Memory B cell (primary cell): ENCODE results near the gene KIF26B.

Experiments
- ATAC-seq: fragments of 150-1000 bp; cut with Tn5 transposase; 2 replicates; pipeline ENCODE4 v1.10.0; 2021; ENCODE audit warnings: low read depth, mild to moderate bottlenecking, moderate library complexity
- DNase-seq, 2 donors: peaks; one replicate each; pipeline ENCODE4 v3.0.0; 2022; ENCODE audit warnings: low spot score in 2 of 2
- H3K27ac Mint-ChIP-seq: one replicate; pipeline ENCODE4 v1.8.0; 2022; ENCODE audit warnings: mild to moderate bottlenecking, moderate library complexity, mixed read lengths
- H3K27me3 Mint-ChIP-seq: one replicate; pipeline ENCODE4 v1.8.0; 2022; ENCODE audit warnings: mixed read lengths
- H3K36me3 Mint-ChIP-seq: one replicate; pipeline ENCODE4 v1.8.0; 2022; ENCODE audit warnings: mild to moderate bottlenecking, mixed read lengths
- H3K4me1 Mint-ChIP-seq: one replicate; pipeline ENCODE4 v1.8.0; 2022; ENCODE audit warnings: mixed read lengths
- H3K4me3 Mint-ChIP-seq: one replicate; pipeline ENCODE4 v1.8.0; 2022; ENCODE audit warnings: mild to moderate bottlenecking, moderate library complexity, mixed read lengths
- H3K9me3 Mint-ChIP-seq: one replicate; pipeline ENCODE4 v1.8.0; 2022; ENCODE audit warnings: mixed read lengths

Gene KIF26B

DNA sequence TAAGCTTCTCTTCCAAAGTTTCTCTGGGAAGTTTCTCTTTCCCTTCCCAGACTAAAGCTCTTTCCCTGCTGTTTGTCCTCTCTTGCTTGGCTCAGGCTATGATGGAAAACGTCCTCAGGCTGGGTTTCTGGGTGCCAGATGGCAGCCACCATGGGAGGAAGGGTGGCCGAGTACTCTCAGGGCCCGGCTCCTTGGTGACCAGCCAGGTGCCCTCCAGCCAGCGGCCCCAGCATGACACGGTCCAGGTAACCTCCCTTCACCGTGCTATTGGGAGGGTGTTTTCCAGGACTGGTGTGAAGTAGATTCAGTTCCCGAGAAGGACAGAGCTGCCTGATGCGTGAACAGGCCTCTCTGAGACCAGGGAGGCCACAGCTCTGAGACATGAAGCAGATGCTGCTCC, 60.3 kb downstream of the KIF26B start:
- Mint-ChIP-seq H3K27ac (no peak overlapping the region), H3K4me3 (no peak overlapping the region), H3K36me3 (no peaks in the 10 kb centered on the region), H3K27me3 (peaks cover 1% of the 10 kb centered on the region), H3K9me3 (no peaks in the 10 kb centered on the region), H3K4me1 (no peaks in the 10 kb centered on the region)
- ATAC-seq (no peak), DNase-seq (no peak)

DNA sequence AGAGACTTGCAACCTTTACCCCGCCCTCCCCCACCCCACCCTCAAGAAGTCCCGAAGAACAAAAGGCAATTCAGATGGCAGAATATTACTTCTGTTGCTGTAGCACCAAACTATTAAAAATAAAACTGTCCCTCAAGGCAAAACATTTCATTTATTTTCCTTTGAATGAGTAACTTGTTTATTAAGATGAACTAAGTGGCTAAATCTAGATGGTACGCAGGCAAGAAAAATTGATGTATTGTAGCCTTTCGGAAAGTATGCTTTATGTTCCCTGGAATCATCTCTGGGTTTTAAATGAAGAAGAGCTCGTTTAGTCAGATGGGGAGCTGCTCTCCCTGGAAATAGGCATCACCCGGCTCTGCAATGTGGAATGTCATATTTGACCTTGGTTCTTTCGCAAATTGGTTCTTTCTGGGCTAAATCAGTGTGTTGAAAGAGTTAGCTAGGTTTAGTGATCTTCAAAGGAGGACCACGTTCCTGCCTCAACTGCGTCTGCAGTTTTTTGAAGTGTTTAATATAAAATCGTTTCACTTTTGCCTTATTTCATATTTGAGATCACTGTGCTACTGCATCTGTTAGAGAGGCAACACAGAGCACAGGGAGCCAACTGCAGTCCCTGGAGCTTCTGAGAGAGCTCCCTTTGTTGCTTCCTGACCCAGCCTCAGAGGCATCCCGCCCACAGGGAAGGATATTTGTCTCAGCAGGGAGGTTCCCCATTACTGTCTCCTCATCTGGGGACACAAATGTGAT, 61.8 kb downstream of the KIF26B start:
- H3K9me3 Mint-ChIP-seq: no peaks in the 10 kb centered on the region
- DNase-seq: no peak
- no peak for ATAC-seq
- H3K36me3 Mint-ChIP-seq: no peaks in the 10 kb centered on the region
- no peak overlapping the region for H3K27ac Mint-ChIP-seq
- no peaks in the 10 kb centered on the region for H3K4me1 Mint-ChIP-seq
- peaks cover 3% of the 10 kb centered on the region for H3K27me3 Mint-ChIP-seq
- H3K4me3 Mint-ChIP-seq: no peak overlapping the region

DNA sequence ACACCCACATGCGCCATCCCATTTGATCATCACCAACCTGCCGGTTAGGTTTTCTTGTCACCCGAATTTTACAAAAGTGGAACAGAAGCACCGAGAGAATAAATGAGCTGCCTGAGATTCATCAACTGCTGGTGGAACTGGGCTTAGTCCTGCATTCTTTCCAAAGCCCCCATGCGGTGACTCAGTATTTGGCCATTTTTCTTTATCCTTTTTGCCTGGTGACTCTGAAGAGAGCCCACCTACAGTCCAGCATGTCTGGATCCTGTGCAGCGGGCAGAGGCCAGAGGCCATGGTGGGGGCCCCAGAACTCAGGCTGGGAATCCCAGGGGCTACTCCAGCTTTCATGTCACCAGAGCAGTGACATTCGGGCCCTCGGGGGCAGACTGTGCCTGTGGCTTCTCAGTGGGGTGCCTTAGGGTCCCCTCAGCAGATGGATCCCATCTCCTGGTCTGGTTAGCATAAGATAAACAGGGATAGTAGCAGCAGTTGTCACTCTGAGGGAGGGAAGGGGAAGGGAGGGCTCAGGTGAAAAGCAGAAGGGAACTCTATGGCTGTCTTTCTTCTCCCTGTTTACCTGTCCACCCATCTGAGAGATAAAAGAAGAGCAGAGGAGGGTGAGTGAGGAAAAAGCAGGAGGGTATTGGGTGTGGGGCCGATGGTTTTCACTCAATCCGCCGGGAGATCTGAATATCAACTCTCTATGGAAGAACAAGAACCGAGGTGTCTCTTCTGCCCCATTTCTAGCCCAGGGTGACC, 63.2 kb downstream of the KIF26B start:
- ATAC-seq (no peak), DNase-seq (no peak)
- Mint-ChIP-seq H3K4me3 (no peak overlapping the region), H3K4me1 (no peaks in the 10 kb centered on the region), H3K27me3 (peaks cover 4% of the 10 kb centered on the region), H3K9me3 (no peaks in the 10 kb centered on the region), H3K36me3 (no peaks in the 10 kb centered on the region), H3K27ac (no peak overlapping the region)

DNA sequence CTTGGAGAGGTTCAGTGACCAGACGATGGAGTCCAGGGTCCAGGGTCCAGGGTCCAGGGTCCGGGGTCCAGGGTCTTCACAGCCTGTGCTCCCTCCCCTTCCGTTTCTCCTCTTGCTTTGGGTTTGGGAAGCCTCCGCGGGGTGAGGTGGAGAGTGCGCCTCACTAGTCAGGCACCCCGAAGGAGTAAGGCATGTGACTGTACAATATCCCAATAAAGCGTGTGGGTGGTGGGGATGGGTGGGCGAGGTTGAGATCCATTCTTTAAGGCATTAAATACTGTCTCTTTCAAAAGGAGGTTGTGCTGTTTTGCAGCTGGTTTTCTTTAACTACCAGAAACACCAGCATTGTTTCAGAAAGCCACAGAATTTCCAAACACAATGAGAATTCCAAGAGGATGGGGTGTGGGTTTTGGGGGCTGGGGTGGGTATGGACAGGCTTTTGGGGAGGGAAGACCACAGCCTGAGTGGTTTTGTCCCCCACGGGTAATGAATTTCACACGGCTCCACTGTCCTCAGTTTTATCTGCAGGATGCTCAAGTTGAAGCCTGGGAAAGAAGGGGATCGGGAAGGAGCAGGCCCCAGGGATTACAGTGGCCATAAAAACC, 65.7 kb downstream of the KIF26B start:
- H3K4me3 Mint-ChIP-seq: no peak overlapping the region
- DNase-seq: no peak
- peaks cover 3% of the 10 kb centered on the region for H3K27me3 Mint-ChIP-seq
- no peaks in the 10 kb centered on the region for H3K9me3 Mint-ChIP-seq
- H3K4me1 Mint-ChIP-seq: no peaks in the 10 kb centered on the region
- ATAC-seq: no peak
- no peak overlapping the region for H3K27ac Mint-ChIP-seq
- no peaks in the 10 kb centered on the region for H3K36me3 Mint-ChIP-seq

DNA sequence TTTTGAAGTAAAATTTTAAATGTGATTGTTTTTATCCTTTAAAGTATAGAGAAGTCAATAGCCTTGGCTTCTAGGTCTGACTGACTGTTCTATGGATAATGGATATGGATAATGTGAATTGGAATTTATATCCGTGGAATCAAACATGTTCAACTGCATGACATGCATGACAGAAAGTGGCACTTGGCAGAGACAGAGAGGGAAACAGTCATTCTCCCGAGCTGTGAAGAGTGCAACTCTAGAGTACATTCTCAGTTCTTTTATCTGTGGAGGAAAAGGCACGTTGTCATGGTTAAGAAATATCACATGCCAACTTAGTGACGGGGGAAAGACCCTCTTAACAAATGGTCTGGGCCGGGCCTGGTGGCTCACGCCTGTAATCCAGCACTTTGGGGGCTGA, 67.0 kb downstream of the KIF26B start:
- Mint-ChIP-seq H3K4me1 (no peaks in the 10 kb centered on the region), H3K9me3 (no peaks in the 10 kb centered on the region), H3K27ac (no peak overlapping the region), H3K27me3 (peaks cover 3% of the 10 kb centered on the region), H3K36me3 (no peaks in the 10 kb centered on the region), H3K4me3 (no peak overlapping the region)
- ATAC-seq: no peak
- DNase-seq: no peak

DNA sequence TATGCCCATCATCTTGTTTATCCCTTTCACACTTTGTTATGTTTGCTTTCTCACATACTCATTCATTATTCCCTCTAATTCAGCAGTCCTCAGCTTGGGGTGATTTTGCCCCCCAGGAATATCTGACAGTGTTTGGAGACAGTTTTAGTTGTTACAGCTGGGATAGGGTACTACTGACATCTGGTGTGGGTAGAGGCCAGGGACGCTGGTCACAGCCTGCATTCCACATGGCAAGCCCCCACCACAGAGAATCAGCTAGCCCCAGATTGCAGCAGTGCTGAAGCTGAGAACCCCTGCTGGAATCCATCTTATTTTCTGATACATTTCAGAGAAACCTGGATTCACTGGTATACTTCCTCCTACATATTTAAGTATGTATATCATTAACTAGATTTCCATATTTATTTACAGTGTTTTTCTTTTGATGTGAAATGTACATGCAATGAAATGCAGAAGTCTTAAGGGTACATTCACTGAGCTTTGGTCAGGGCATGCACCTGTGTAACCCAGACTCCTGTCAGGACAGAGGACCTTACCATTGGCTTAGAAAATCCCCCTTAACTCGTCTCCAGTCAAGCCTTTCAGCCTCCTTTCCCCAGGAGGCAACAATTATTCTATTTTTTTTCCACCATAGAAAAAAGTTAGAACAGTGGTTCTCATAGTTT, 68.3 kb downstream of the KIF26B start:
- no peak overlapping the region for H3K27ac Mint-ChIP-seq
- H3K27me3 Mint-ChIP-seq: peaks cover 4% of the 10 kb centered on the region
- H3K9me3 Mint-ChIP-seq: no peaks in the 10 kb centered on the region
- no peak overlapping the region for H3K4me3 Mint-ChIP-seq
- H3K4me1 Mint-ChIP-seq: no peaks in the 10 kb centered on the region
- ATAC-seq (no peak), DNase-seq (no peak)
- no peaks in the 10 kb centered on the region for H3K36me3 Mint-ChIP-seq

DNA sequence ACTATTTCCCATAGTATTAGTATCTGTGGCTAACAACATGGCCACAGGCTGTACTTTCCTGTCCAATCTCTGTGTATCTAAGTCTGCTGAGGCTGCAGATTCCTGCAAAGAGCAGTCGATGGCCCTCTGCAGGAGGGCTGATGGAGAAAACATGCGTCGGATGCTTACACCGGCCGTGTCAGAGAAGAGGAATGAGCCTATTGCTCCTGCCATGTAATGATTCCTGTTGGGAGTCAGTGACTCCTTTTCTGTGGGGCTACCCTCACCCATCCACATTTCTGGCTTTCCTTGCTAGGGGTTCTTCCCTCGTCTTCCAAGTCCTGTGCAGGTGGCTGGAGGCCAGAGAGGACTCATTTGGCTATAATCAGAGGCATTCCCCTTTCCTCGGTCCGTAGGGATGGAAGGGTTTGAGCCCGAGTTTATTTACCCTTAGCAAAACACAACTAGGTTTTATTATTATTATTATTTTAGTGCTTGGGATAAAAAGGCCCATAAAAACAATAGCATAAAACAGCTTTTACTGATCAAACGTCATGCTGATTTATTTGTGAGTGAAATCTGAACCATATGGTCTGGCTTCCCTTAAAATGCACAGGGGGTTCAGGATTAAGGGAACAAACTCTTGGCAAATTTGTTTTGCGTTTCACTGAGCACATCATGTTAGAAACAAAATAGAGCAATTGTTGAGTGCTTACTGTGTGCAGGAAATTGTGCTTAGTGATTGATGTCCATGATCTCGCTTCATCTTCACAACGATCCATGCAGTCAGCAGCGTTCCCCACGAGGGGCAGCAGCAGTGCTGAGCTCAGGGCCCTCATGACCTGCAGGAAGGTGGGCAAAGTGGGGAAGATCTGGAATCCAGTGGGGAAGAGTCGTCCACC, 70.8 kb downstream of the KIF26B start:
- H3K27me3 Mint-ChIP-seq: peaks cover 7% of the 10 kb centered on the region
- H3K9me3 Mint-ChIP-seq: no peaks in the 10 kb centered on the region
- DNase-seq (no peak), ATAC-seq (no peak)
- no peaks in the 10 kb centered on the region for H3K36me3 Mint-ChIP-seq
- H3K4me1 Mint-ChIP-seq: no peaks in the 10 kb centered on the region
- no peak overlapping the region for H3K27ac Mint-ChIP-seq
- no peak overlapping the region for H3K4me3 Mint-ChIP-seq

DNA sequence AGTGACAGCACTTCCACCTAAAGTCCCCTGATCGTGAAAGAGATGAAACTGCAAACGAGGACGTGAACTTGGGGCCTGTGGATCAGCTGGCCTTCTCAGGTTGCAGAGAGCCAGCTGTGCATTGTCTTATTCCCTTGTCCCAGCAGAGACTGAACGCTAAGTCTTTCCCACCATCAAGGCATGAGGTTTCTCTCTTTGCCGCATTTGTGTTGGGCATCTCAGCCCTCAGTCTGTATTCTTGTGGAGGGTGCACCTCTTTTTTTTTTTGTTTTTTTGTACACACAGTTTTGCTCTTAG, 71.4 kb downstream of the KIF26B start:
- H3K27ac Mint-ChIP-seq: no peak overlapping the region
- H3K4me3 Mint-ChIP-seq: no peak overlapping the region
- no peak for DNase-seq
- H3K4me1 Mint-ChIP-seq: no peaks in the 10 kb centered on the region
- no peaks in the 10 kb centered on the region for H3K36me3 Mint-ChIP-seq
- H3K9me3 Mint-ChIP-seq: no peaks in the 10 kb centered on the region
- ATAC-seq: no peak
- H3K27me3 Mint-ChIP-seq: peaks cover 7% of the 10 kb centered on the region

DNA sequence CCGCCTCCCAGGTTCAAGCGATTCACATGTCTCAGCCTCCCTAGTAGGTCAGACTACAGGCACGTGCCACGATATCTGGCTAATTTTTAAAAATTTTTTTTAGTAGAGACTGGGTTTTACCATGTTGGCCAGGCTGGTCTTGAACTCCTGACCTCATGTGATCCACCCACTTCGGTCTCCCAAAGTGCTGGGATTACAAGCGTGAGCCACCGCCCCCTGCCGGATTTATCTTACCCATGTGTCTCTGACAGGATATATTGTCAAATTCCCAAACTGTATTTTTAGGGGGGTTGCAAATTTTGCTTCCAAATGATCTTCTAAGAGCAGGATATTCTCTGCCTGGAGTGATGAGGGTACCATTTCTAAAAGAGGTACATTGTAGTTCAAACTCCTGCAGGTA, 74.3 kb downstream of the KIF26B start:
- Mint-ChIP-seq H3K4me1 (no peaks in the 10 kb centered on the region), H3K9me3 (no peaks in the 10 kb centered on the region), H3K36me3 (no peaks in the 10 kb centered on the region), H3K4me3 (no peak overlapping the region), H3K27ac (no peak overlapping the region), H3K27me3 (peaks cover 6% of the 10 kb centered on the region)
- DNase-seq (no peak), ATAC-seq (no peak)

DNA sequence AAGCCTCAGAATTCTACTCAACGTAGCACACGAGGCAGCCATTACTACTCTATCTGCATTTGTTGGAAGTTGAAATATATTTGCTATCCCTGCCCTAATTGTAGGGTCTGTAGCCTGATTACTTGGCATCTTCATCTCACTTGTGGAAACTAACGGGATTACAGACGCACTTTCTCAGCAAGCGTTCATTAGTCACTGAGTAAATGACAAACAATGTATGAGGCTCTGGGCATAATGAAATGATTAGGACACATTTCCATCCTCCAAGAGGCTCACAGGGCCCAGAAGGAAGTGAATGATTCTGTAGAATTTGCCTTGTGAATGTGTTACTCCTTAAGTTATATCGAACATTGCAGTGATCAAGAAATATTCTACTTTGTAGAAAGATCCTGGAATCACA, 78.1 kb downstream of the KIF26B start:
- H3K4me3 Mint-ChIP-seq: no peak overlapping the region

DNA sequence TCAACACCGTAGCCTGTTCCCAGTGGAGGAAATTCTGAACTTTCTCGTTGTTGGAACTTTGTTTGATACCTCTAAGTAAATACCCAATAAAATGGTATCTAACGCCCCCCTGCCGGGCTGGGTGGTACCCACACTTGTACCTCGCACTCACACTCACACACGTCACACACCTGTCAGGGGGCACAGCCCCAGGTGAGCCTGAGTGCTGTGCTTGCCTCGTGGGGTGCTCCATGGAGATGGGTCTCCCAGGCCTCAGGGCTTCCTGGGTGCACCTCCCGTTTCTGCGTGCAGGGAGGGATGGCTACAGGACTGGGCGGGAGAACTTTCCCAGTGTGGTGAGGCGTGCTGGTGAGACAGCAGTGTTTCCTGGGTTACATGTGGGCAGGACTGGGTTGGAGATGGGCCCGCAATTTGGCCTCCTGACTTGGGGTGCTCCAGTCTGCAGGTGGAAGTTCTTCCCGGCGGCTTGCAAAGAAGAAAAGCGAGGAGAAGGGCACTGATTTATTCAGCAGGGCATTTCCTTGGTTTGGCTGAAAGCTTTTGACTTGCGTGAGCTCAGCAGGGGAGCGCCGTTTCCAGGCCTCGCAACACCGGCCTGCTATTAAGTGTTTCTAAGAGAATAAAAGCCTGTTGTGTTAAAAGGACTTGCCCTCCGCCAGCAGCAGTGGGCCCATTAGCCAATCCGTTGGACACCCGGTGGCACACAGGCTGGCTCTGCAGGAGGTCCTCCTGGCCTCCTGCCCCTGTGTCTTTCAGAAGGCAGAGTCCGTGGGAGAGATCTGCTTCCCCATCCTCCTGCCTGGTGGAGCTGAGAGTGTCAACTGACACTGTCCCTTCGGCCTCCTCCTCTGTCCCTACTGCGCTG, 79.7 kb downstream of the KIF26B start:
- no peak for DNase-seq
- no peak overlapping the region for H3K27ac Mint-ChIP-seq
- ATAC-seq: no peak
- H3K4me1 Mint-ChIP-seq: no peaks in the 10 kb centered on the region
- H3K27me3 Mint-ChIP-seq: peaks cover 10% of the 10 kb centered on the region
- no peaks in the 10 kb centered on the region for H3K9me3 Mint-ChIP-seq
- no peaks in the 10 kb centered on the region for H3K36me3 Mint-ChIP-seq
- no peak overlapping the region for H3K4me3 Mint-ChIP-seq

More for the DNA sequence above, 78.1 kb downstream of the KIF26B start:
- Mint-ChIP-seq H3K27ac (no peak overlapping the region), H3K4me1 (no peaks in the 10 kb centered on the region), H3K9me3 (no peaks in the 10 kb centered on the region), H3K36me3 (no peaks in the 10 kb centered on the region), H3K27me3 (peaks cover 11% of the 10 kb centered on the region)
- DNase-seq (no peak), ATAC-seq (no peak)

DNA sequence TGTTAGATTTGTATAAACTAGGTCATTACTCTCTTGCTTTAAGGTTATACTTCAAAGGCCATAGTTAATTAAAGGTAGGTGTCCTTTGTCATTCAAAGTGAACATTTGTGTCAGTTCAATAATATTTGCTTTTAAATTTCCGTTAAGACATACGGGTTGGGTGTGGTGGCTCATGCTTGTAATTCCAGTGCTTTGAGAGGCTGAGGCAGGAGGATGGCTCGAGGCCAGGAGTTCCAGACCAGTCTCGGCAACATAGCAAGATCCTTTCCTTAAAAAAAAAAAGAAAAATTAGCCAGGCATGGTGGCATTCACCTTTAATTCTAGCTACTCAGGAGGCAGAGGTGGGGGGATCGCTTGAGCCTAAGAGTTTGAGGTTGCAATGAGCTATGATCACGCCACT, 80.4 kb downstream of the KIF26B start:
- Mint-ChIP-seq H3K27ac (no peak overlapping the region), H3K4me3 (no peak overlapping the region), H3K36me3 (no peaks in the 10 kb centered on the region), H3K9me3 (no peaks in the 10 kb centered on the region), H3K27me3 (peaks cover 10% of the 10 kb centered on the region), H3K4me1 (no peaks in the 10 kb centered on the region)
- ATAC-seq (no peak), DNase-seq (no peak)

DNA sequence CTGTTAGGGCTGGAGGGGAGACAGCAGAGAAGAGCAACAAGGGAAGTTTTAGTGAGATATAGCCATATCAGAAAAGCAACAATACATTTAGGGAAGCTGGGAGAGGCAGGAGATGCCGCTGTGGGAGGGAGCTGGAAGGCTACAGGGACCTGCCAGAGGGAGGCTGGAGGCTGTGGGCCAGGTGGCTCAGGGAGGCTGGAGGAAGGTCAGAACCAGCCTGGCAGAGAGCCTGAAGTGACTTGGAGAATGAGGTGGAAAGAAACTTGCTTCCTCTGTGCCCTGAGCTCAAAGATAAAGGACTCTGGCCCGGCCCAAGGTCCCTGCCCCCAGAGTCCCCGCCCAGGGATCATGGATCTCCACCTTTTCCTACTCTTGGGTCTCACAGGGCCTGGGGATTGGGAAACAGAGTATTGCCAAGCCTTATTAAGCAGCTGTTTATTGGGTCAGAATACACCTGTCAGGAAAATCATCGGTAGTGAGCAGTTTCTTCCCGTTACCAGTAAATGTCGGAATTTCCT, 85.9 kb downstream of the KIF26B start:
- Mint-ChIP-seq H3K4me3 (no peak overlapping the region), H3K4me1 (no peaks in the 10 kb centered on the region), H3K27ac (no peak overlapping the region), H3K27me3 (peaks cover 19% of the 10 kb centered on the region), H3K9me3 (peaks cover 2% of the 10 kb centered on the region), H3K36me3 (no peaks in the 10 kb centered on the region)
- DNase-seq (no peak), ATAC-seq (no peak)
